Bronchial epithelial cell (primary cell): ENCODE measurements around the gene NBEA. TPM values are rescaled to one million over a fixed set of nuclear protein-coding genes. Genes with fewer than 3 reads are reported as not detected.
"Not testable (repeated sequence)": the region's sequence is repeated elsewhere in the genome, so short reads cannot be mapped to it uniquely, and the experiment has no call there.

Experiments used
- DNase-seq: peaks from one replicate; pipeline ENCODE4 v3.0.0-alpha.2; 2010; ENCODE audit warnings: low read depth
- FAIRE-seq: peaks from 2 replicates; lab custom pipeline; 2011; peaks lifted over from hg19 to GRCh38; lab: Jason Lieb, UNC
- H3K27me3 ChIP-seq: 2 replicates; pipeline ENCODE4 v1.5.1; 2011; ENCODE audit warnings: low read length; ENCODE audit not compliant: control insufficient read depth, insufficient read depth
- H3K36me3 ChIP-seq: 2 replicates; pipeline ENCODE4 v1.5.1; 2011; ENCODE audit warnings: low read length; ENCODE audit not compliant: control insufficient read depth, insufficient read depth
- H3K4me3 ChIP-seq: 2 replicates; pipeline ENCODE4 v1.5.1; 2011; ENCODE audit warnings: mild to moderate bottlenecking, low read depth, low read length, control low read depth
- total RNA-seq: library from RNA; depleted of rRNA; stranded (reverse); fragments of >200 nt; gene quantifications from 2 replicates; pipeline ENCODE4 v1.2.1, GENCODE V29; 2014
- TF ChIP-seq, protein P1 (sequence below): IDR thresholded peaks from 2 replicates; pipeline ENCODE4 v1.5.1; 2011; ENCODE audit warnings: mild to moderate bottlenecking, moderate library complexity, low read length, control low read depth, inconsistent platforms; ENCODE audit not compliant: insufficient read depth, severe bottlenecking

Gene NBEA
- total RNA-seq, 1 donor from 2014 or later: 0.53 TPM

DNA sequence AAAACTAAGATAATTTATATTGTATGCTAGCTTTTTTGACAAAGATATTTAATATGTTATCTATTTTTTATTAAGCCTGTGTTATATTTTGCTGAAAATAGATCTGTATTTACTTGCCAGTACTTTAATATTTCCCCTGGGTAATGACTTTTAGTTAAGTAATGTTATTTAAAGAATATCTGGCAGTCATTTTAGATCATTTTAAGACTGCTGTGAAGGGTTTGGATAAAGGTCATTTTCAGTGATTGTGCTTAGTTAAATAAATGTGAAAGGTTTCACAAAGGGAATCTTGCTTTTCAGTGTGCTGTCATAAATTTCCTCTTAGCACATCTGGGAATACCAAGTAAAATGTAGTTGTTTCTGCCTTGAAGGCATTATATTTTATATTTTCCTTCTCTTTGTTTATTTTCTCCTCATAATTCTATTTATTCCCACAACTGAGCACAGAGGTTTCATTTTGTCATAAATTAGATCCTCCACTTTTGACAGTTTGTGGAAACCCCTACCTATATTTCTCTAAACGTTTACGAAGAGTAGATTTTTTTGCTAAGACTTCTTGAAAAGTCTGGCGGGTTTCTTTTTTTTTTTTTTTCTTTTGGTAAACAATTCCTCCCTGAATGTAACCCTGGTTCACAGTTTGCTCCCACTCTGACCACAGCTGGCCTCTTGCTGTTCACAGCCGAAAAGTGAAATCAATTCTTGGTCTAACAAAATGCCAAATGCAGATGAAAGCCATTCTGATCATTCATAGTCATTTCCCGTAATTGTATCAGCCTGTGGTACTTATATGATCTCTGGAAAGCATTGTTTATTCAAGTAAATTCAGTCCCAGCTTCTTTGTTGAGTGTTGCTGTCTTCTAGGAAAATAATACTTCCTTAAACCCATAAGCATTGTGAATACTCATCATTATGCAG, 446.6 kb downstream of the NBEA start:
- FAIRE-seq (no peak), DNase-seq (no peak)
- TF ChIP-seq, protein P1, sequence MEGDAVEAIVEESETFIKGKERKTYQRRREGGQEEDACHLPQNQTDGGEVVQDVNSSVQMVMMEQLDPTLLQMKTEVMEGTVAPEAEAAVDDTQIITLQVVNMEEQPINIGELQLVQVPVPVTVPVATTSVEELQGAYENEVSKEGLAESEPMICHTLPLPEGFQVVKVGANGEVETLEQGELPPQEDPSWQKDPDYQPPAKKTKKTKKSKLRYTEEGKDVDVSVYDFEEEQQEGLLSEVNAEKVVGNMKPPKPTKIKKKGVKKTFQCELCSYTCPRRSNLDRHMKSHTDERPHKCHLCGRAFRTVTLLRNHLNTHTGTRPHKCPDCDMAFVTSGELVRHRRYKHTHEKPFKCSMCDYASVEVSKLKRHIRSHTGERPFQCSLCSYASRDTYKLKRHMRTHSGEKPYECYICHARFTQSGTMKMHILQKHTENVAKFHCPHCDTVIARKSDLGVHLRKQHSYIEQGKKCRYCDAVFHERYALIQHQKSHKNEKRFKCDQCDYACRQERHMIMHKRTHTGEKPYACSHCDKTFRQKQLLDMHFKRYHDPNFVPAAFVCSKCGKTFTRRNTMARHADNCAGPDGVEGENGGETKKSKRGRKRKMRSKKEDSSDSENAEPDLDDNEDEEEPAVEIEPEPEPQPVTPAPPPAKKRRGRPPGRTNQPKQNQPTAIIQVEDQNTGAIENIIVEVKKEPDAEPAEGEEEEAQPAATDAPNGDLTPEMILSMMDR: no peak
- H3K27me3 ChIP-seq: no peaks in the 10 kb centered on the region
- H3K36me3 ChIP-seq: no peaks in the 10 kb centered on the region
- no peak overlapping the region for H3K4me3 ChIP-seq

DNA sequence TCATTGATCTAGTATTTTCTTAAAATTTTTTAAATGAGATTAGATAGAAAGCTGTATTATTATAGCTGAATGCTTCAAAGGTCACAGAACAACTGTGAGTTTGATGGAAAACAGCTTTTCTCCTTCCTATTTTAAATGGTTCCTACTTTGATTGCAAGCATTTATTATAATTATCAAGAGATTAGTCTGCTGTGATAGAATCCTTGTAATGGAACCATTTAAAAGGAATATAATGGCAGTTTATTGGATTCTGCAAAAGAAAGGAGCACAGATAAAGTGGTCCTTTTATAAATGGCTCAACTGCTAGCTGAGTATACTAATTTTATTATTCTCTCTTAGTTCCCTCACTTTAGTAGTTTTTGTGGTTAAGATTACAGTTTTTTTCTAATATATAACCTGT, 447.5 kb downstream of the NBEA start:
- TF ChIP-seq, protein P1: no peak
- FAIRE-seq (no peak), DNase-seq (no peak)
- Histone ChIP-seq H3K36me3 (no peaks in the 10 kb centered on the region), H3K4me3 (no peak overlapping the region), H3K27me3 (no peaks in the 10 kb centered on the region)

DNA sequence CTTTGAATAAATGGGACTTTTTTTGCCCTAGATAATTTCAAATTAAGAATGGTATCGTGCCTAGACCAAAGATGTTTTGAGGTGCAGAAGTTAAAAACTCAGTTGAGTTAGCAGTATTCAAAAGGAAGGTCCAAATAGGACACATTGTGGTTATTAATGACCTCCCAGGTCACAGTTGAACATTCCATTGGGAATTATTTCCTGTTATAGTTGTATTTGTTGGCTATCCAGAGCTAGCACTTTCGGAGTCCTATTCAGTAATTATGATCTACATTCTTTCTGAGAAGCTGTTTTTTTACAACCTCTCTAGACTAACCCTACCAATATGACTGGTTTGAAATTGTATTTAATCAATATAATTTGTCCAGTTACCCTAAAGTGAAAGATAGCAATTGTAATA, 450.7 kb downstream of the NBEA start:
- no peaks in the 10 kb centered on the region for H3K36me3 ChIP-seq

DNA sequence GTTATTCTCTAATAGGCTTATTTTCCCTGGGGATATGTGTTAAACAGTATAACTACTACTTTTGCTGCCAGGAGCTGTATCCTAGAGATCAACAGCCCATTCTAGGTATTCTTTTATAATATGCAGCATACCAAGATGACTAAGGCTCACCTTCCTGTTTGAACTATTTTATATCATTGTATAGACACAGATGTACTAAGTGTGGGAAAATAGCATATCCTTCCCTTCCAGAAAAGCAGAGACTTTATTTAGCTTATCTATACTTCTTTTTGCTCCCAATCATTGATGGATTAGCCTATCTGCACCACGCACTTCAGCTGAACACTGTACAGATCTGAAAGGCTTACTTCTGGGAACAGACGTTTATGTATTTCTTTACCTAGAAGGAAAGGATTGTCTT, 451.8 kb downstream of the NBEA start:
- Histone ChIP-seq H3K36me3 (no peaks in the 10 kb centered on the region), H3K27me3 (no peaks in the 10 kb centered on the region), H3K4me3 (no peak overlapping the region)
- FAIRE-seq (no peak), DNase-seq (peak; percentile 7)
- TF ChIP-seq, protein P1: no peak

More for the DNA sequence above, 450.7 kb downstream of the NBEA start:
- Histone ChIP-seq H3K27me3 (no peaks in the 10 kb centered on the region), H3K4me3 (no peak overlapping the region)
- DNase-seq: no peak
- no peak for FAIRE-seq
- TF ChIP-seq, protein P1: no peak

DNA sequence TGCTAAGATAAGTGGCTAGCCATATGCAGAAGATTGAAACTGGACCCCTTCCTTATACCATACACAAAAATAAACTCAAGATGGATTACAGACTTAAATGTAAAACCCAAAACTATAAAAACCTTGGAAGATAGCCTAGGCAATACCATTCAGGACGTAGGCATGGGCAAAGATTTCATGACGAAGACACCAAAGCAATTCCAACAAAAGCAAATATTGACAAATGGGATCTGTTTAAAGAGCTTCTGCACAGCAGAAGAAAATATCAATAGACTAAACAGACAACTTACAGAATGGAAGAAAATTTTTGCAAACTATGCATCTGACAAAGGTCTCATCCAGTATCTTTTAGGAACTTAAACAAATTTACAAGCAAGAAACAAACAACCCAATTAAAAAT, 466.2 kb downstream of the NBEA start:
- not testable (repeated sequence) for H3K36me3 ChIP-seq, FAIRE-seq, H3K27me3 ChIP-seq, DNase-seq, H3K4me3 ChIP-seq

DNA sequence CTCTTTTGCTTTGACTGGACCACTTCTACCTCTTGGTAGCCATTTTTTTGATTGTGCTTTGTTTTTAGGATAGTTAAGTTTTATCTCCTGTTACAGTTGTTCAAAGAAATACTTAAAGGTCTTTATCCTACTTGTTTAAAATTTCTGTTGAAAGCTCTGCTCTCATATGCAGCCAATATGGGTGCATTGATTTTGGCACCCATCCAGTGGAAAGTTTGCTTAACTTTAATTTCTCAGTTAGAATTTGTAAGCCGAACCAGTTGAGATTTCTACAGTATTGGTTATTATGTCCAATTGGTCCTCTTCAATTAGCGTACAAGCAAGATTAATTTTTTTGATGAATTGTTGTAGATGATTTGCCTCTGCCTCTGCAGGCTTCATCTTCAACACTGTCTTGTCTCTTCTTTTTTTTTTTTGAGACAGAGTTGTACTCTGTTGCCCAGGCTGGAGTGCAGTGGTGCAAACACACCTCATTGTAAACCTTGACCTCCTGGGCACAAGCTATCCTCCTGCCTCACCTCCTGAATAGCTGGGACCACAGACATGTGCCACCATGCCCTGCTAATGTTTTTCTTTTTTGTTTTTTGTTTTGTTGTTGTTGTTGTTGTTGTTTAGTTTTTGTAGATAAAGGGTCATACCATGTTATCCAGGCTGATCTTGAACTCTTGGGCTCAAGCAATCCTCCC, 469.1 kb downstream of the NBEA start:
- TF ChIP-seq, protein P1: no peak
- DNase-seq (no peak), FAIRE-seq (peak; percentile 40)
- Histone ChIP-seq H3K27me3 (no peaks in the 10 kb centered on the region), H3K36me3 (no peaks in the 10 kb centered on the region), H3K4me3 (no peak overlapping the region)
